HepG2 (cell line): Measurements from ENCODE around the gene DIS3L2. TPM values are rescaled to one million over a fixed set of nuclear protein-coding genes. Genes with fewer than 3 reads are reported as not detected.

Experiments
- ARID4A ChIP-seq: sonication (generic); formaldehyde crosslinking; IDR thresholded peaks from 2 replicates; pipeline ENCODE4 v1.5.0; 2020; ENCODE audit warnings: mild to moderate bottlenecking, missing genetic modification reagents, borderline replicate concordance
- BCL6 ChIP-seq: IDR thresholded peaks from 2 replicates; pipeline ENCODE4 v1.6.1; 2016; ENCODE audit warnings: missing genetic modification reagents, missing compliant biosample characterization
- BHLHE40 ChIP-seq: IDR thresholded peaks from 2 replicates; pipeline ENCODE4 v1.6.1; 2011; ENCODE audit warnings: low read length, improper control_type of control experiment
- CREBL2 ChIP-seq: sonication (generic); formaldehyde crosslinking; IDR thresholded peaks from 2 replicates; pipeline ENCODE4 v1.8.1; 2023; ENCODE audit warnings: missing genetic modification reagents, mild to moderate bottlenecking, borderline replicate concordance
- DDIT3 ChIP-seq: sonication (generic); formaldehyde crosslinking; IDR thresholded peaks from 2 replicates; pipeline ENCODE4 v1.4.0; 2020; ENCODE audit warnings: mild to moderate bottlenecking, missing genetic modification reagents
- E2F2 ChIP-seq: sonication (generic); formaldehyde crosslinking; IDR thresholded peaks from 2 replicates; pipeline ENCODE4 v1.4.0; 2020; ENCODE audit warnings: missing genetic modification reagents, borderline replicate concordance
- EZH2 ChIP-seq: conservative IDR thresholded peaks from 2 replicates; pipeline ENCODE4 v1.6.1; 2012; ENCODE audit warnings: mild to moderate bottlenecking, low read depth, low read length, moderate library complexity
- GTF3A ChIP-seq: sonication (generic); formaldehyde crosslinking; conservative IDR thresholded peaks from 2 replicates; pipeline ENCODE4 v1.4.0; 2020; ENCODE audit warnings: mild to moderate bottlenecking, missing genetic modification reagents
- HOXA3 ChIP-seq: sonication (generic); formaldehyde crosslinking; IDR thresholded peaks from 2 replicates; pipeline ENCODE4 v1.5.0; 2020; ENCODE audit warnings: missing genetic modification reagents
- KLF13 ChIP-seq: sonication (generic); formaldehyde crosslinking; IDR thresholded peaks from 2 replicates; pipeline ENCODE4 v1.4.0; 2020; ENCODE audit warnings: mild to moderate bottlenecking, missing genetic modification reagents
- POLR2A ChIP-seq, 2 experiments: IDR thresholded peaks; 2 replicates each; pipeline ENCODE4 v1.6.1; 2011; ENCODE audit warnings: low read depth in 2 of 2, low read length in 2 of 2, mild to moderate bottlenecking in 1 of 2, moderate library complexity in 1 of 2; ENCODE audit not compliant: insufficient read depth in 1 of 2
- SNAI1 ChIP-seq: sonication (generic); formaldehyde crosslinking; IDR thresholded peaks from 2 replicates; pipeline ENCODE4 v1.5.0; 2020; ENCODE audit warnings: mild to moderate bottlenecking, missing genetic modification reagents, borderline replicate concordance
- SRF ChIP-seq: IDR thresholded peaks from 2 replicates; pipeline ENCODE4 v1.6.1; 2011; ENCODE audit warnings: mild to moderate bottlenecking, low read depth, low read length, moderate library complexity
- SRSF1 ChIP-seq: fragments of 200-400 bp; formaldehyde crosslinking; optimal IDR thresholded peaks from 2 replicates; pipeline ENCODE3; 2017; ENCODE audit warnings: mild to moderate bottlenecking, low read depth, low read length, moderate library complexity
- SRSF4 ChIP-seq: fragments of 200-400 bp; formaldehyde crosslinking; IDR thresholded peaks from one replicate; pipeline ENCODE4 v1.6.1; 2018; ENCODE audit warnings: mild to moderate bottlenecking, low read depth, low read length, moderate library complexity; ENCODE audit not compliant: poor library complexity, severe bottlenecking
- ZFP62 ChIP-seq: sonication (generic); formaldehyde crosslinking; IDR thresholded peaks from 2 replicates; pipeline ENCODE4 v1.4.0; 2020; ENCODE audit warnings: missing genetic modification reagents
- ZNF235 ChIP-seq: sonication (generic); formaldehyde crosslinking; IDR thresholded peaks from 2 replicates; pipeline ENCODE4 v1.8.1; 2023; ENCODE audit warnings: mild to moderate bottlenecking, missing genetic modification reagents, borderline replicate concordance
- ZNF619 ChIP-seq: sonication (generic); formaldehyde crosslinking; IDR thresholded peaks from 2 replicates; pipeline ENCODE4 v1.4.0; 2020; ENCODE audit warnings: mild to moderate bottlenecking, missing genetic modification reagents
- ZSCAN31 ChIP-seq: sonication (generic); formaldehyde crosslinking; IDR thresholded peaks from 2 replicates; pipeline ENCODE4 v1.5.0; 2020; ENCODE audit warnings: low read depth, mild to moderate bottlenecking, missing genetic modification reagents
- ZXDC ChIP-seq: sonication (generic); formaldehyde crosslinking; IDR thresholded peaks from 2 replicates; pipeline ENCODE4 v1.5.0; 2020; ENCODE audit warnings: mild to moderate bottlenecking, missing genetic modification reagents
- polyA plus RNA-seq, 8 experiments: library from polyadenylated mRNA; depleted of rRNA in 3 of 8; stranded (reverse) in 7 of 8; unstranded in 1 of 8; fragments of >200 nt; fragmentation: Illumina TruSeq in 4 of 8; extraction: Trizol in 4 of 8; gene quantifications; 2 replicates each; pipeline versions ENCODE4 v1.2.1 to v1.2.3, GENCODE V29; 2011 to 2016; ENCODE audit warnings: low read depth in 4 of 8, missing spikeins in 1 of 8, mixed read lengths in 1 of 8; ENCODE audit not compliant: insufficient read depth in 1 of 8
- total RNA-seq, 5 experiments: library from RNA; depleted of rRNA; stranded (reverse); fragments of >200 nt; fragmentation: Illumina TruSeq; extraction: Trizol; gene quantifications; 2 replicates each; pipeline ENCODE4 v1.2.3, GENCODE V29; 2016; ENCODE audit warnings: low read depth in 1 of 5

DIS3L2 gene
- total and polyA plus RNA-seq, 2 of the 13 experiments (the other 11 are each of a cell fraction or from before 2014, with no cell fraction given), result 7.0 to 23.9 TPM

- peak; percentile 99 for TF ChIP-seq ARID4A (CRISPR knock-in tag)
- TF ChIP-seq SRF, result no peak
- peak; percentile 92; the same call in 1 of the 2 replicates for TF ChIP-seq ZSCAN31 (CRISPR knock-in tag)
- TF ChIP-seq HOXA3 (CRISPR knock-in tag), result peak; percentile 96
- TF ChIP-seq ZFP62, result no peak
- peak; percentile 57; the same call in 1 of the 2 replicates for TF ChIP-seq ZNF619 (CRISPR knock-in tag)
- peak; percentile 61 for TF ChIP-seq SRSF1
- TF ChIP-seq KLF13 (CRISPR knock-in tag), result no peak; the same call in 1 of the 2 replicates
- TF ChIP-seq CREBL2 (CRISPR knock-in tag), result no peak; the same call in none of the 2 replicates
- 0 out of 2 replicates have a peak, but pooled peaks have one; percentile 80 for TF ChIP-seq GTF3A (CRISPR knock-in tag)
- no peak for TF ChIP-seq SRSF4
- no peak for TF ChIP-seq EZH2
- peak; percentile 93; the same call in 1 of the 2 replicates for TF ChIP-seq ZNF235
- TF ChIP-seq BCL6 (CRISPR knock-in tag), result peak; percentile 60; the same call in 1 of the 2 replicates
- TF ChIP-seq ZXDC (CRISPR knock-in tag), result no peak; the same call in none of the 2 replicates
- TF ChIP-seq POLR2A (IDR thresholded peaks at IDR 0.05; ENCODE audit: insufficient read depth in 1 of 2, low read depth in 2 of 2, low read length in 2 of 2), result peak; percentile 80 to 91
- no peak for TF ChIP-seq DDIT3 (CRISPR knock-in tag)
- TF ChIP-seq SNAI1 (CRISPR knock-in tag), result no peak; the same call in 1 of the 2 replicates
- 0 out of 2 replicates have a peak, but pooled peaks have one; percentile 87 for TF ChIP-seq E2F2 (CRISPR knock-in tag)
- TF ChIP-seq BHLHE40, result peak; percentile 55; the same call in 1 of the 2 replicates
These were observed at the start of gene DIS3L2 (continued) for GRCh38 chr2:231961349-231962166.
